ENCODE data around the gene PLEKHH2.

- TF ChIP-seq CTCF (IDR thresholded peaks at IDR 0.05; ENCODE audit: borderline replicate concordance, extremely low read depth, low read length, poor library complexity, severe bottlenecking) (no peak), EZH2 (IDR thresholded peaks at IDR 0.05; ENCODE audit: borderline replicate concordance, low read depth, low read length, severe bottlenecking) (no peak)
These were observed 14.1 kb upstream of the PLEKHH2 start for GRCh38 chr2:43622931-43623451.

All from DND-41 (cell line).